GM18507 (cell line): Measurements from ENCODE around the gene GPC2.
A peak's percentile ranks its signal among the peaks of the same experiment; 100 is the strongest.

ENCODE experiments used
- DNase-seq: peaks from one replicate; pipeline ENCODE4 v3.0.0; 2011; ENCODE audit warnings: low read depth; ENCODE audit not compliant: insufficient read length; ENCODE audit errors: extremely low spot score
- FAIRE-seq: peaks from 2 replicates; lab custom pipeline; 2011; peaks lifted over from hg19 to GRCh38; lab: Jason Lieb, UNC

The GPC2 gene

DNA sequence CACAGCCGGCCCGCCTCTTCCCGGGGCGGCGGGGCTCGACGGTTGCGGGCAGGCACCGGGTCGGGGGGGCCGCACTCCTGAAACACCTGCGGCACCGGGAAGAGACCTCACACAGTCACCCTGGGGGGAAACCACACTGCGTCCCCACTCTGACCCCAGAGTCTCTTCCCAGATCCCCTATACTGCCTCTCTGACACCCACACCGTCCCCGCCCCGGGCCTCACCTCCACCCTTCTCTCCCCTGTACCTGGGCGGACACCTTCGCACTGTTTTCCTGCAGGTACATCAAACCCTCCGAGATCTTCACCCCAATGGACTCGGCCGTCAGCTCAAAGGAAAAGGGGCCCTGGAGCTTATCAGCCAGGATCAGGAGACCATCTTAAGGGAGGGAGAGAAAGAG, 5.3 kb downstream of the GPC2 start:
- no peak for FAIRE-seq
- DNase-seq: no peak

DNA sequence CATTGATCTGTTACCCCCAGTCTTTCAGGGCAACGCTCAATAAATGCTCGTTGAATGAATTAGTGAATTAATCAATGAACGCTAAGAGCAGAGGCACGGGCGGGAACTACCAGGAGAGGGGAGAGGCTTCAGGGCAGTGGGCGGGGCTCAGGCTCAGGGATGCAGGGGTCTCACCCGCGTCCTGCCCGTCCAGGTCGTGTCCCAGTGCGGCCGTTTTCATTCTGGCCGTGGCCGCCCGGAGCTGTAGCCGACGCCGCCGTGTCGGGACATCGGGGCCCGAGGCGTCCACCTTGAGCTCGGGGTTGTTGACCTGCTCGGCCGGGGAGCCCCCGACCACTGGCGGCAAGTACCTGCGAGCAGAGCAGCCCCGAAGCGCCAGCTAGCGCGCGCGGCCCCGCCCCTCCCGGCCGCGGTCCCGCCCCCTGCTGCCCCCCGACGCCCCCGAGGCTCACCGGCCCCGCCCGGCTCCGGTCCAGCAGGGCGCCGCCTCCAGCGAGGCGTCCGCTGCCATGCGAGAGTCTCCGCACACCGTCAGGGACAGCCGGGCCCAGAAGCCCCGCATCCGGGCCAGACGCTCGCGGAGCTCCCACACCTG, 6.0 kb downstream of the GPC2 start:
- DNase-seq (no peak), FAIRE-seq (no peak)

DNA sequence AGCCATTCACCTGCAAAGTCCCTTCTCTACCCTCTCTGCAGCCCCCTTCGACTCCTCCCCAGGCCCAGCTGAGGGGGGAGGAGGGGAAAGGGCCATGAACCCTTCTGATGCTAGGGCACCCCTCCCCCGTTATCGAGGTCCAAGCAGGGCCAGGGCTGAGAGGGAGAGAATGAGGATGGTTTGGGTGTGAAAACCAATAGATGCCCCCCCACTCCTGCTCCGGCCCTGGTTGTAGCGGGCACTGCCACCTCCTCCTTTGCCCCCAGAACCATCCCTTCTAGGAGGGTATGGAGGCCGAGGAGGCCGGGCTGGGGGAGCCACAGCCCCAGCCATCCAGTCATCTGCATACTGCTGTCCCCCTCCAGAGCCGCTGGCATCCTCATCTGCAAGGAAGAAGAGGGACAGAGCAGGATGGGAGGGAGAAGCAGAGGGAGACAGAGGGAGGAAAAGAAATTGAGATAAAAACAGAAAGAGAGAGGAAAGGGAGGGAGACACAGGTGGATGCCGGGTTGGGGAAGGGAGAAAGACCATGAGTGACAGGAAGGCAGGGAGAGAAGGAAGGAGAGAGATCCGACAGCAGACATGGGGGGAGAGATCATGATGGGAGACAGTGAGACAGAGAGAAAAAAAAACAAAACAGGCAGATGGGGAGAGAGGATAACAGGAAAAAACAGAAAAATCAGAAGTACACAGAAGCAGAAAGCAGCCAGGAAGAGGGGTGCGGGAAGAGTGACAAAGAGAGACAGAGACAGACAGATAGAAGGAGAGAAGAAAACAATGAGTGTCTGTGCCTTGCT, 6.9 kb downstream of the GPC2 start:
- FAIRE-seq (no peak), DNase-seq (no peak)

DNA sequence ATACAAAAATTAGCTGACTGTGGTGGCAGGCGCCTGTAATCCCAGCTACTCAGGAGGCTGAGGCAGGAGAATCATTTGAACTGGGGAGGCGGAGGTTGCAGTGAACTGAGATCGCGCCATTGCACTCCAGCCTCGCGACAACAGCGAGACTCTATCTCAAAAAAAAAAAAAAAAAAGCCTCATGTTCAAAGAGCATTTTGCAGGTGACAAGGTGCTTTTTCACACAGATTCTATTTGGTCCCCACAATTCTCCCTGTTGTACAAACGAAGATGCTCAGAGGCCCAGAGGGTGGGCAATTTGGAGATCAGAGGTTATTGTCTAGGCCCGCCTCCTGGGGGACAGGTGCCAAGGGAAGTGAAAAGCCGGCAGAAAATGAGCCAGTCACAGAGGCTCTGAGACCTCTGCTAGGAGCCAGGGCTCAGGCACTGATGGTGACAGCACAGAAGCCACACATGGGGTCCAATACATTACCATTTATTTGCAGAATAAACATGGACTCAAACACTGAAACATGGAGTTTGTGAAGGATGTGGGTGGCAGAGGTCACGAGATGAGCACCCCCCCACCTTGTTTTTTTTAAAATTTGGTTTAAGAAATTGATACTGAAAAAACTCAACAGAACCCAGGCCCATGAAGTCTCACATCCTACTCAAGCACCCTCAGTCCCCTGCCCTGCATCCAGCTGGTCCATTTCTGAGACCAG, 7.9 kb downstream of the GPC2 start:
- FAIRE-seq (no peak), DNase-seq (no peak)

DNA sequence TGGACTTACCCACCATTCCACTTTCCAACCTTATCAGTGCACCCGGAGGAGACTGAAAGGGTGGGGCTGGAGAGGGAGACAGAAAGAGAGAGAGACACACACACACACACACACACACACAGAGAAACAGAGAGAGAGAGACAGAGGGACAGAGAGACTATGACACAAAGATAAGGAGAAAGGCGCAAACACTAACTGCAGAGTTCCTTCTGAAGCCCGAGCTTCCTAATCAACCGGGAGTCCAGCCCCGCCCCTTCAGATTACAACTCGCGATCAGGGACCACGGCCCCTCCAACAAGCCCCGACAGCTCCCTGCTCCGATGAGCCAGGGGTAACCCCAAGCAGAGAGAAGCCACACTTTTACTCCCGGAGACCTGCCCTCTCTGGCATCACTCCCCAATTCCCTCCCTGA, 9.3 kb downstream of the GPC2 start:
- FAIRE-seq (no peak), DNase-seq (no peak)

DNA sequence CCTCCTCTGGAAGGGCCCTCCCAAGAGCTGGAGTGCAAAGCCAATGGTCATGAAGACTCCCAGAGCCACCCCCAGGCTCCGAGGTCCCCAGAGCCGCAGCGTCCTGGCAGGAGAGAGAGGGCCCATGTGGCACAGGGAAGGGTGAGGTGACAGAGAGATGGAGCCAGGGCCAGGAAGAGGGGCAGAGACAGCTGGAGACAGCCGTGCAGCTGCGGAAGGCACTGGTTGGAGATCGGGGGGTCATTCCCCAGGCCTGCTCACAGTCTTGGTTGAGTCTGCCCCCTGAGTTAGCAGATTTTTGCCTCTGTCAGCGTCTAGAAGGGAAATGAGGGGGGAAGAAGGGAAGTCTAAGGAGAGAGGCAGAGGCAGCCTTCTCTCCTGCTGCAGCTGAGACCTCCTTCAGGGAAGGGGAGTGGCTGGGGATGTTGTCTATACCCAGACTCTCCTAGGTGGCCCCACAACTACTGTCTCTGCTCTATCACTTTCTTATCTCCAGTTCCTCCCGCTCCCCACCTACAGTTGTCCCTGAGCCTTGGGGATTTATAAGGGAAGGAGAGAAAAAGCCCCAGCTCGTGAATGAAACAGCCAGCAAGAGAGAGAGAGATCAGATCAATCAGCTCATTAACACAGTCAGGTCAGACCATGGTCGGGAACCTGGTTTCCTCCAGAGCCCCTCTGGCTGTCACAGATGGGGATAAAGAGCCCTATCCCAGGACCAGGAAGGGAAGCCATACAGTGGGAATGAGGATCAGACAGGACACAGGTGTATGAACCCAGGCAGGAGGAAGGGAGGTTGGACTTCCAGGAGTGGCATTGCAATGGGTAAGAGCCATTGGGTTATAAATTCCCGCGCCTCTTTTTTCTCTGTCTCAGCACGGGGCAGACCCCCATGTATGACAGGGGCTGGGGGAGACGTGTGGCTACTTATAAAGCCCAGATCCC, 9.9 kb downstream of the GPC2 start:
- no peak for FAIRE-seq

DNA sequence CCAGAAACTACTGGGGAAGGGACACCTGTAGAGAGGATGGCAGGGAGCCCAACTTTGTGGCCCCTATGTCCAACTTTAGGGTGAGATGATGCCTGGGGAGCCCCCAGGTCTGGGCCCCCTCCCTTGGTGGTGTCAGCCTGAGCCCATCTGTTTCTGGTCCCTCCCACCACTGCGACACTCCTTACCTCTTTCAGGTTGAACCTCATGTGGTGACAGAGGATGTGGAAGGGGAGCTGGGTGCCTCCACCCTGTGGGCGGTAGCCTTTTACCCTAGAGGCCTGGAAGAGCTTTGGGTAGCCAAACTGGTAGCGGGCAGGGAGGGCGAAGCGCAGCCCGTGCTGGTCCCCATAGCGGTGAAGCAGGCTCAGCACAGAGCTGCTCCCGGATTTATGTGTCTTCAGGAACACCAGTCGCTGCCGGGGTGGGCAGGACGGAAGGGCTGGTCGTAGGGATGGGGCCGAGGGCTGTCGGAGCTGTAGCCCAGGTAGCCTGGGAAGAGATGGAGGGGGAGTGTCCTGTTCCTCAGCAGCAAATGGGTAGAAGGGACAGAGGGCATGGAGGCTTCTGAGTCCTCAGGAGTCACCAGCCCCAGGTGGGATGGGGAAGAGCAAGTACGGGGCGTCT, 10.8 kb downstream of the GPC2 start:
- FAIRE-seq: no peak
- DNase-seq: no peak

More for the DNA sequence above, 9.9 kb downstream of the GPC2 start:
- DNase-seq: no peak

DNA sequence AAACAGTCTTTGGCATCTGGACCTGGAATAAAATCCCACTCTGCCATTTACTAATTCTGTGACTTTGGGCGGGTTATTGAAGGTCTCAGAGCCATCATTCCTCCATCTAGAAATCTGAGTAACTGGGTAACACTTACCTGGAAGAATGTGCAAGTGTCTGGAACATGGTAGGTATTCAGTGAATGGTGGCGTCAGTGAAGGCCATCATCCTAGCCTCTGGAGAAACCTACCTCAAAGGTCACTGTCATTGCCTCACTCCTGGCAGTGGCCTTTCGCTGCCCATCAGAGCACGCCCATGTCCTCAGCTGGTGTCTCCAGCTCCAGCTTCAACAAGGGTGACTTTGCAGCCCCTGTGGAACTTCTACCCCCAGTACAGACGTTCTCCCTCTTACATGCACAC, 13.3 kb downstream of the GPC2 start:
- no peak for FAIRE-seq
- no peak for DNase-seq

DNA sequence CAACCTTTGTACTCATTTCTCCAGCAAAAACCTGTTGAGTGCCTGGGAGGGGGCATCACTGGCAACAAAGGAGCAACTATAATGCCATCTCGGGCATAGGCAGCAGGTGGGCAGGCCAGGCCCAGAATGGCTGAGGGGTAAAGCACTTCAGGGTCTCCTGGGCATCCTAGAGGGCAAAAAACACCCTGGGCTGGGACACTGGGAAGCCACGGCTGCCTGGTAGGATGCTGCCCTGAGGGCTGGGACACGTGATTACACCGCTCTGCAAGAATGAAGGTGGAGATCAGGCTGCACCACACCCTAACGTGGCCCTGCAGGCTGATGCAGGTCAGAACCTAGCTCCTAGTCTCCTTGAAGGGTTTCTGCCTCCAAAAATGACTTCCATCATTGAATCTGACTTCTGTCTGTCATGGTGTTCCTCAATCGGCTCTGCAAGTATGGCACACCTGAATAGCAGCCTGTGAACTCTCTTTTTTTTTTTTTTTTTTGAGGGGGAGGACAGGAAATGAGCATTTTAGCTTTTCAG, 14.1 kb downstream of the GPC2 start:
- no peak for DNase-seq
- no peak for FAIRE-seq

DNA sequence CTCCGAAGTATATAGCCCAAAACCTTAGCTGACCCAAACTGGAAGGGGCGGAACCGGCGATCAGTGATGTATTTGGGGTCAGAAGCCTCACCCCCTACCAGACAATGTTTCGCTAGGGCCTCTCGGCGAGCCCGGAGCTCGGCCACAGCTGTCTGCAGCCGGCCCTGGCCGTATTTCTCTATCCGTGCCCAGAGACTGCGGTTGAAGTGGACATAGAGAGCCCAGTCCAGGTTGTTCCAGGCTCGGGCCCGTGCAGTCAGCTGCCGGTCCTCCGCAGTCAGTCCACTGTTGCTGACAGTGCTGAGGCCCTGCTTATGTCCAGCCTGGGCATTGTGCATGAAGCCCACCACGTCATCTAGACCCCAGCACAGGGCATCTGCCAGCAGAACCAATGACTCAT, 17.1 kb downstream of the GPC2 start:
- DNase-seq (no peak), FAIRE-seq (no peak)

DNA sequence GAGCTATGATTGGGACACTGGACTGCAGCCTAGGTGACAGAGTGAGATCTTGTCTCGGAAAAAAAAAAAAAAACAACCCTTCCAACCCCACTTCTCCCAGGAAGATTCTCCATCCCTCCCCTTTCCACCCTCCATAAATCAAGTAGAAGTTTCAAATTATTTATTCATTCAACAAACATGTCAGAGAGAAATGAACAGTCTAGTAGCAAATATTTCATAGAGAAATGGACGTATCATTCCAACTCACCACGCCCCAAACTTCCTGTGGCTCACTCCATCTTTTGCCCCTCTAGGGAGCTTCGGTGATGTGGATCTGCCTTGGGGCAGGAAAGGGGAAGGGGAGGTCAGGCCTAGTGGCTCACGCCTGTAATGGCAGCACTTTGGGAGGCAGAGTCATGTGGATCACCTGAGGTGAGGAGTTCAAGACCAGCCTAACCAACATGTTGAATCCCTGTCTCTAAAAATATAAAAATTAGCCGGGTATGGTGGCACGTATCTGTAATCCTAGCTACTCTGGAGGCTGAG, 18.0 kb downstream of the GPC2 start:
- DNase-seq (no peak), FAIRE-seq (no peak)

DNA sequence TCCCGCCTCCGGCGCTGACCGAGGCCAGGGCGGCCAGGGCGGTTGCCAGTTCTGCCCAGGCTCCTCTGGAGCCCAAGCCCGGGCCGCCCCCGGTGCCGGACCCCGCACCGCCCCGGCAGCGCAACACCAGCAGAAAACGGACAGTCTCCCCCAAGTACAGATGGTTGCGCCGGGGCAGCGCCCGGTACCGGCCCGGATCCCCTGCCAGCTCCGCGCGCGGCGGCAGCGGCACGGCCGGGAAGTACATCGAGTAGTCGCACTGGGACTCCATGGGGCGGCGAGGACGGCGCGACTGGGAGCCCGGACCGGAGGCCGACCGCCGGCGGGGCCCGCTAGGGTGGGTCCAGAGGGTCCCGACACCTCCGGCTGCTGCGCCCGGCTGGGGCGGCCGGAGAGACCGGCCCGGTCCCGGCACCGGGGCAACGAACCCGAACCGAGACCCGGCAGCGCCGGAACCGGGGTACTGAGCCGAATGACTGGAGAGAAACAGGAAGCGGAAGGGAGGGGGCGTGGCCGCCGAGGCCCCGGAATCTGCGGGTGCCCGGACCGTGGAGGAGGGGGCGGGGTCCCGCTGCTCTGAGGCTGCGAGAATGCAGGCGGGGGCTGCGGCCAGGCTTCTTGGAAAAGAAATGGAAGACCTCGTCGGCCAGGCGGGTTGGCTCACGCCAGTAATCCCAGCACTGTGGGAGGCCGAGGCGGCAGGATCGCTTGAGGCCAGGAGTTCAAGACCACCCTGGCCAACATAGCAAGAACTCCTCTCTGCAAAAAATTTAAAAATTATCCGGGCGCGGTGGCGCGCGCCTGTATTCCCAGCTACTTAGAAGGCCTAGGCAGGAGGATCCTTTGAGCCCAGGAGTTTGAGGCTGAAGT, 18.7 kb downstream of the GPC2 start, which contains the start of gene TRAPPC14:
Gene TRAPPC14, minus strand, starts transcription at position 495 of the 870 bp plus-strand sequence. Its CDS starts 224 bp downstream, at position 271.
- peak; percentile 62 for FAIRE-seq

DNA sequence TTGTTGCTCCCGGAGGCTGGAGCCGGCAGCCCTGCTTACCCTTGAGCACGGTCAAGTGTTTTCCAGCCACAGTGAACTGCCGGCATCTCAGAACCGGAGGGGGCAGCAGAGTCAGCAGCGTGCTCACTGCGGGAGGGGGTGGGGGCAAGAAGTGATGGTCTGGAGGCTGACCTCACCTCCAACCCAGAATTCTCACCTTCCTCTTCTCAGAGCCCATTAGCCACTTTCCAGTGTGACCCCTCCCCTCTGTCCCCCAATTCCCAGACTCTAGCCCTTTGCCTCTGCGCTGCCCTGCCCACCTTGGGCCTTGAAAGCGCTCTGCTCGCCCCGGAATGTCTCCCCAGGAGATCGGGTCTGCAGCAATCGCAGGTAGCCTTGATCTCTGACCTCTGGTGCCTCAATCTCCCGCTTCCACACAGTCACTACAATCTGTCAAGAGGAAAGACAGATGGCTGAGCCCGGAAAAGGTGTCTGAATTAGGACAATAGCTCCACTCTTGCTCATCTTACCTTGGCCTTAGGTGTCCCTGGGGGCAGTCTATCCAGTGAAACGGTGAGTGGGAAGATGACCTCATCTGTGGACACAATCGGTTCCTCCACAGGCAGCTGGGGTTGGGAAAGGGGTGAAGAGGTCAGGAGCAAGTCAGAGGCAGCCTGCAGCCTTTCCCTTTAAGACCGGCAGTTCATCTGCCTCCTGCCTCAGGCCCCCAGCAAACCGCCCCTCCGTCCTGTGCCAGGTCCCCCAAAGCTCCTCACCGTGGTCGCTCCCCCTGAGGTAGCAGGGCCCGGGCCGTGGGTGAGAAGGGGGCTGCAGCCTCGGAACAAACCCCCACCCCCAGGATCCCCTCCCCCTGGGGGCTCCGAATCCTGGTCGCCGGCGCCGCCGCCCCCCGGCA, 19.6 kb downstream of the GPC2 start:
- DNase-seq (no peak), FAIRE-seq (no peak)

More for the DNA sequence above, 18.7 kb downstream of the GPC2 start, which contains the start of gene TRAPPC14:
- DNase-seq: peak; percentile 91

DNA sequence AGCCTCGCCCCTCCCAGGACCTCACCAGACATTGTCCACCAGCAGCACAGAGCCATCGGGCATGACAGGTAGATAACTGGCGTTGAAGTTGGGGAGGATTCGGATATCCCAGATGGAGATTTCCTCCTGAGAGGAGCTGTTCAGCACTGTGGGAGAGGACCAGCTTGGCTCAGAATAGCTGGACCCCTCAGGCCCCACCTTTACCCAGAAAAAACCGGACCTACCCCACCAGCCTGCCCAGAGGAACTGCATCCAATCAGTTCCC, 20.2 kb downstream of the GPC2 start:
- FAIRE-seq: no peak
- no peak for DNase-seq

DNA sequence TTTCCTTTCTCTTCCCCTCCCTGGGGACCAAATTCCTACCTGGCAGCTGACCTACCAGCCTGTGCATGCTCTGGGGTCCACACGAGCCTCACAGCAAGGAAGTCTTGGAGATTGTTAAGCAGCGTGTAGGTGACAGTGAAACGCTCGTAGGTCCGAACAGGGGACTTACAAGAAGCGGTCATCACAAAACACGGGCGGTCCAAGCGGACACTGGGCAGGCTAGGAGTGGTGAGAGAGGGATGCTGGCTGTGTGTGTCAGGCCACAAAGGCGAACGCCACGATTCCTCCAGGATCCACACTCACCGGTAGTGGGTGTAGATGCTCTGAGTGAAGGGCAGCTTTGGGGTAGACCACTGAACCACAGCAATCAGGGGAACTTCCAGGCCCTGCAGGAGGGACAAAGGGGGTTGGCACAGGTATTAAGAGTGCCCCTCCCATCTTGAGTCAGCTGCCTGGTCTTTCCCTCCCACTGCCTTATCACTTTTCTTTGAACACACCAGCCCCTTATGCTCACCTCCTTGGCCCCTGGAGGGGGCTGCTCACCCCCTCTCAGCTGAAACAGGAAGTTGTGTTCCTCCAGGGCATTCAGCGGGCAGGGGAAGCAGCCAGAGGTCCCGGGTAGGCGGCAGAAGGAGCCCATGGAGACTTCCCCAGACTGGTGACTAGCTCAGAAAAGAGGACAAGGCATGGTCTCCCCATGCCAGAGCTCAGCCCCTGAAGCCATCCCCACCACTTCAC, 20.7 kb downstream of the GPC2 start:
- FAIRE-seq (no peak), DNase-seq (no peak)

DNA sequence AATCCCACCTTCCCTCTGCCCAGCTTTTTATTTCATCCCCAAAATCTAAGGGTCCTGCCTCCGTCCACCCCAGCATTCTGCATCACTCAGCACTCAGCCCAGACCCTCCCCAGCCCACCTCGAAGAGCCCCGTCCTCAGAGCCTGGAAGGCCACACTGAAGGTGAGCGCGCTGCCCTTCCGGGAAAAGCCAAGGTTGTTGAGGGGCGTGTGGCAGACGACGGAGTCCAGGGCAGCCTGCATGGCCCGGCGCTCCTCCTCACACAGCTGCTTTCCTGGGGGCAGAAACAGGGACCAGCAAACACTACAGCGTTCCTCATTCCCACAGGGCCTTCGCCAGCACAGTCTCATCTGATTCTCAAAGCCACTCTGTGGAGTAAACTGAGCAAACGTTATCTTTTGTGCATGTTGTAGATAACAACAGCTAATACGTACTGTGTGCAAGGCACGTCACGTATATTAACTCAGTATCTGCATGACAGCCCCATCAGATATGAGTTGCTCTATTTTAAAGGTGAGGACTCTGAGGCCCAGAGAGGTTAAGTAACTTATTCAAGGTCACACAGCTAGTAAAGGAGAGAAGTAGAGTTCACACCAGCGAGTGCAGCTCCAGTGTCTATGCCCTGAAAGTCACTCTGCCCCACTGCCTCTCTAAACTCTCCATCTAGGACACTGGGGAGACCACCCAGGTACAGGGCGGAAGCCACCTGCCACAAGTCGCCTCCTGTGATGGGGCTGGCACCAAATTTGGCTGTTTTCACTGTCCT, 21.4 kb downstream of the GPC2 start:
- FAIRE-seq: no peak
- no peak for DNase-seq
